Fibroblast of lung (primary cell): ENCODE data around the gene CHRNA9. TPM values are rescaled to one million over a fixed set of nuclear protein-coding genes. Genes with fewer than 3 reads are reported as not detected.
A peak's percentile ranks its signal among the peaks of the same experiment; 100 is the strongest.
"Not testable (repeated sequence)": the region's sequence is repeated elsewhere in the genome, so short reads cannot be mapped to it uniquely, and the experiment has no call there.

Source experiments
- DNase-seq, 2 donors: peaks; one replicate each; pipeline versions ENCODE4 v3.0.0 to v3.0.0-alpha.2; 2010; ENCODE audit warnings: low read depth in 2 of 2
- H2AFZ ChIP-seq: 2 replicates; pipeline ENCODE4 v1.5.1; 2012; ENCODE audit warnings: low read length, control low read depth, inconsistent platforms
- H3K27ac ChIP-seq: 2 replicates; pipeline ENCODE4 v1.5.1; 2011; ENCODE audit warnings: low read length, control low read depth; ENCODE audit not compliant: insufficient read depth
- H3K27me3 ChIP-seq: 2 replicates; pipeline ENCODE4 v1.5.1; 2011; ENCODE audit warnings: mild to moderate bottlenecking, low read length; ENCODE audit not compliant: control insufficient read depth, insufficient read depth
- H3K36me3 ChIP-seq: 2 replicates; pipeline ENCODE4 v1.5.1; 2011; ENCODE audit warnings: low read length; ENCODE audit not compliant: control insufficient read depth, insufficient read depth
- H3K4me1 ChIP-seq: 2 replicates; pipeline ENCODE4 v1.5.1; 2011; ENCODE audit warnings: low read length; ENCODE audit not compliant: control insufficient read depth, insufficient read depth; ENCODE audit errors: extremely low read depth
- H3K4me2 ChIP-seq: 2 replicates; pipeline ENCODE4 v1.5.1; 2011; ENCODE audit warnings: low read length, control low read depth; ENCODE audit not compliant: insufficient read depth; ENCODE audit errors: extremely low read depth
- H3K4me3 ChIP-seq, 4 experiments: fragments of 200-600 bp in 1 of 4; sonication (generic) in 1 of 4; replicated peaks in 1 of 4; 2 replicates each; pipeline ENCODE4 v1.5.1; 2011 to 2016; ENCODE audit warnings: low read length in 4 of 4, low read depth in 3 of 4, mild to moderate bottlenecking in 3 of 4, control low read depth in 2 of 4, inconsistent platforms in 1 of 4, mixed read lengths in 1 of 4; ENCODE audit not compliant: insufficient read depth in 1 of 4; ENCODE audit errors: control extremely low read depth in 1 of 4
- H3K79me2 ChIP-seq: 2 replicates; pipeline ENCODE4 v1.5.1; 2012; ENCODE audit warnings: mild to moderate bottlenecking, low read length, inconsistent platforms; ENCODE audit not compliant: control insufficient read depth, insufficient read depth
- H3K9ac ChIP-seq: 2 replicates; pipeline ENCODE4 v1.5.1; 2011; ENCODE audit warnings: mild to moderate bottlenecking, low read length, control low read depth; ENCODE audit not compliant: insufficient read depth
- H3K9me3 ChIP-seq: 2 replicates; pipeline ENCODE4 v1.5.1; 2012; ENCODE audit warnings: low read depth, low read length; ENCODE audit not compliant: control insufficient read depth, insufficient read depth
- H4K20me1 ChIP-seq: 2 replicates; pipeline ENCODE4 v1.5.1; 2011; ENCODE audit warnings: low read length; ENCODE audit not compliant: control insufficient read depth, insufficient read depth; ENCODE audit errors: extremely low read depth
- EZH2 ChIP-seq: IDR thresholded peaks from 2 replicates; pipeline ENCODE4 v1.5.1; 2012; ENCODE audit warnings: low read length, control low read depth, mild to moderate bottlenecking; ENCODE audit errors: missing control alignments
- polyA plus RNA-seq, 2 donors: library from polyadenylated mRNA; depleted of rRNA in 1 of 2; stranded (reverse) in 1 of 2; unstranded in 1 of 2; fragments of >200 nt; gene quantifications; 2 replicates each; pipeline ENCODE4 v1.2.1, GENCODE V29; 2011 to 2012; ENCODE audit warnings: missing spikeins in 1 of 2
- total RNA-seq: library from RNA; depleted of rRNA; stranded (reverse); fragments of >200 nt; gene quantifications from 2 replicates; pipeline ENCODE4 v1.2.1, GENCODE V29; 2014
- TF ChIP-seq, protein P1 (sequence below), 2 donors: IDR thresholded peaks in 1 of 2; conservative IDR thresholded peaks in 1 of 2; 1 replicate in 1 of 2; 2 replicates in 1 of 2; pipeline ENCODE4 v1.5.1; 2011 to 2012; ENCODE audit warnings: low read length in 2 of 2, control low read depth in 1 of 2, inconsistent platforms in 1 of 2, low read depth in 1 of 2, mild to moderate bottlenecking in 1 of 2

CHRNA9 gene
- total and polyA plus RNA-seq, 2 donors (not counting 1 experiment from before 2014, with no cell fraction given): not detected

DNA sequence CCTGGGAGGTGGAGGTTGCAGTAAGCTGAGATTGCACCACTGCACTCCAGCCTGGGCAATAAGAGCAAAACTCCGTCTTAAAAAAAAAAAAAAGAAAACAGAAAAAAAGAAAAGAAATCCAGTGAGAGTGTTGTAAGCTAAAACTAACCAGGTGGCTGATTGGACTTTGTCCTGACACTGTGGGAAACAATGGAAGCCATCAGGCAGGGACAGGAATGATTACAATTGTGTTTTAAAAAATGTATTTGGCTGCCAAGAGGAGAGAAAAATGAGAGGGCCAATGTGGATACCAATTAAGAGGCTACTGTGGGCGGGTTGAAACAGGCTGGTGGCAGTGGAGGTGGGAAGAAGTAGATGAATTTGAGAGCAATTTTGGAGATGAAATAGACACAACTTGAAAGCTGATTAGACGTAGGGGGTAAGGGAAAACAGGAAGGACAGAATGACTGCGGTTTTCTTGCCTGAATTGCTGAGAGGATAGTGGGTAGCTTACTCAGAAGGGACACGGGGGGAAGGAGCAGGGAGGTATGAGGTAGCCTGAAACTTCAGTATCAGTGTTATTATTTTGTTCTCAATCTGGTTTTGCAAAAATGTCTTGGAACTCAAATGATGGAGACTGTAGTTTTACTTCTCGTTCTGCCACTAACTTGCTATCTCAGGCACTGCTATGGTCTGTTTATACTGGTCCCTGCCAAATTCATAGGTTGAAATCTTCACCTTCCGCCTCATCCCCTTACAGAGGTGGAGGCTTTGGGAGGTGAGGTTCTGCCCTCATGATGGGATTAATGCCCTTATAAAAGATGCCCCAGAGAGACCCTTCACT lies 45.6 kb upstream of the CHRNA9 start:
- Histone ChIP-seq H3K9me3 (no peaks in the 10 kb centered on the region), H3K27ac (no peak overlapping the region), H3K79me2 (no peaks in the 10 kb centered on the region), H3K27me3 (no peaks in the 10 kb centered on the region), H3K4me2 (no peak overlapping the region), H3K4me1 (no peaks in the 10 kb centered on the region), H3K9ac (no peak overlapping the region), H2AFZ (no peak overlapping the region), H4K20me1 (no peaks in the 10 kb centered on the region), H3K36me3 (no peaks in the 10 kb centered on the region), H3K4me3 (no peak overlapping the region)
- TF ChIP-seq, protein P1, sequence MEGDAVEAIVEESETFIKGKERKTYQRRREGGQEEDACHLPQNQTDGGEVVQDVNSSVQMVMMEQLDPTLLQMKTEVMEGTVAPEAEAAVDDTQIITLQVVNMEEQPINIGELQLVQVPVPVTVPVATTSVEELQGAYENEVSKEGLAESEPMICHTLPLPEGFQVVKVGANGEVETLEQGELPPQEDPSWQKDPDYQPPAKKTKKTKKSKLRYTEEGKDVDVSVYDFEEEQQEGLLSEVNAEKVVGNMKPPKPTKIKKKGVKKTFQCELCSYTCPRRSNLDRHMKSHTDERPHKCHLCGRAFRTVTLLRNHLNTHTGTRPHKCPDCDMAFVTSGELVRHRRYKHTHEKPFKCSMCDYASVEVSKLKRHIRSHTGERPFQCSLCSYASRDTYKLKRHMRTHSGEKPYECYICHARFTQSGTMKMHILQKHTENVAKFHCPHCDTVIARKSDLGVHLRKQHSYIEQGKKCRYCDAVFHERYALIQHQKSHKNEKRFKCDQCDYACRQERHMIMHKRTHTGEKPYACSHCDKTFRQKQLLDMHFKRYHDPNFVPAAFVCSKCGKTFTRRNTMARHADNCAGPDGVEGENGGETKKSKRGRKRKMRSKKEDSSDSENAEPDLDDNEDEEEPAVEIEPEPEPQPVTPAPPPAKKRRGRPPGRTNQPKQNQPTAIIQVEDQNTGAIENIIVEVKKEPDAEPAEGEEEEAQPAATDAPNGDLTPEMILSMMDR (conservative IDR thresholded peaks at IDR 0.05 in 1 of 2, IDR thresholded peaks at IDR 0.05 in 1 of 2; ENCODE audit: low read depth in 1 of 2, low read length in 2 of 2): no peak
- no peak for TF ChIP-seq EZH2
- peak in 1 of 2 donors; percentile 48 for DNase-seq

DNA sequence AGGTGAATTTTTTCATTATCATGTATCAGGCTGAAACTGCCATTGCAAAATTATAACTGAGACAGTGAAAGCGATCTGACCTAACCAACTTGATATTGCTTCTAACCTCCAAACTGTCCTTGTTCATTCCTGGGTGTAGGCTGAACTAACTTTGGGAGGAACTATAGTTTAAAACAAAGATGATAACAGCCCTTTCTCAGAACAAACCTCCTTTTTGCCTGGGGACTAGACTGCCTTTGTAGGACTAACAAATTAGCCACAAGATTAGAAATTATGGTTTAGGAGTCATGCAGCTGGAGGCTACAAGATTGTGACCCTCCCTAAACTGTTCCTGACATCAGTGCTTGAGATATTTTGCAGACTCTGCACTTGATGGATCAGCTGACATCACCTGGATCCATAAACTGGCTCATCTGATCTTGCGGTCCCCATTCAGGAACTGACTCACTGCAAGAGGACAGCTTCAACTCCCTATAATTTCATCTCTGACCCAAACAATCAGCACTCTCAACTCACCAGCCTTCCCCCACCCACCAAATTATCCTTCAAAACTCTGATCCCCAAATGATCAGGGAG lies 44.4 kb upstream of the CHRNA9 start:
- not testable (repeated sequence) for H3K4me1 ChIP-seq, H3K27ac ChIP-seq, H3K27me3 ChIP-seq, H3K9ac ChIP-seq, H3K36me3 ChIP-seq, H3K4me3 ChIP-seq, H3K9me3 ChIP-seq, H3K4me2 ChIP-seq, H3K79me2 ChIP-seq, H4K20me1 ChIP-seq, H2AFZ ChIP-seq
- peak in 1 of 2 donors; percentile 52 for DNase-seq

DNA sequence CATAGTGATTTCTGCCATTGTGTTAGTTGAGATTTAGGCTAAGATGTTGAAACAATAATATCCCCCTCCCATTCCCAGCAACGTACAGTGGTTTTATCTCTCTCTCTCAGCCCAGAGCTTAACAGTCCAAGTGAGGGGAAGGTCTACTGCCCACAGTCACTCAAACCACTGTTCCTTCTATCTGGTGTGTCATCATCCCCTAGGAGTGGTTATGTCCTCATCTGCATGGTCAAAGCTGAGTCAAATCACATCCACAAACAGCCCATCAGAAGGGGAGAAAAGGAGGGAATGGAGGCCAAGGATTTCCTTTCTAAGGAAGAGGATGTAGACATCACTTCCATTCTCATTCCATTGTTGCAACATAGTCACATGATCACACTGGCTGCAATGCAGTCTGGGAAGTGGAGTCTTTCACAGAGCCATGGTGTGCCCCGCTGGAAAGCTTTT lies 42.8 kb upstream of the CHRNA9 start:
- Histone ChIP-seq H3K4me1 (no peaks in the 10 kb centered on the region), H3K4me2 (no peak overlapping the region), H2AFZ (peak overlapping the region; percentile 36), H3K9me3 (peaks cover 4% of the 10 kb centered on the region), H3K36me3 (no peaks in the 10 kb centered on the region), H4K20me1 (no peaks in the 10 kb centered on the region), H3K79me2 (no peaks in the 10 kb centered on the region), H3K9ac (no peak overlapping the region), H3K4me3 (no peak overlapping the region), H3K27ac (no peak overlapping the region), H3K27me3 (no peaks in the 10 kb centered on the region)
- peak; percentile 17 to 41 for DNase-seq
- TF ChIP-seq EZH2: no peak
- TF ChIP-seq, protein P1 (conservative IDR thresholded peaks at IDR 0.05 in 1 of 2, IDR thresholded peaks at IDR 0.05 in 1 of 2; ENCODE audit: low read depth in 1 of 2, low read length in 2 of 2): no peak
